Smooth muscle cell (in vitro differentiated cells): ENCODE data around the gene SLC6A11. TPM values are rescaled to one million over a fixed set of nuclear protein-coding genes. Genes with fewer than 3 reads are reported as not detected.

Experiments used
- DNase-seq: peaks from one replicate; lab custom pipeline; 2025; ENCODE audit not compliant: unreplicated experiment; lab: John Stamatoyannopoulos, UW
- H2AFZ ChIP-seq: fragments of 200-600 bp; sonication (generic); 2 replicates; pipeline ENCODE4 v1.6.0; 2016; ENCODE audit warnings: antibody characterized with exemption, low read depth, mild to moderate bottlenecking
- H3F3A ChIP-seq: fragments of 200-600 bp; sonication (generic); 2 replicates; pipeline ENCODE4 v1.6.0; 2017; ENCODE audit warnings: antibody characterized with exemption, low read depth
- H3K27ac ChIP-seq: fragments of 200-600 bp; sonication (generic); 2 replicates; pipeline ENCODE4 v1.5.1; 2016; ENCODE audit warnings: low read depth, mild to moderate bottlenecking
- H3K27me3 ChIP-seq: fragments of 200-600 bp; sonication (generic); 2 replicates; pipeline ENCODE4 v1.6.1; 2016; ENCODE audit warnings: low read depth, mild to moderate bottlenecking
- H3K36me3 ChIP-seq: fragments of 200-600 bp; sonication (generic); 2 replicates; pipeline ENCODE4 v1.5.1; 2016; ENCODE audit warnings: low read depth
- H3K4me1 ChIP-seq: fragments of 200-600 bp; sonication (generic); 2 replicates; pipeline ENCODE4 v1.5.1; 2016; ENCODE audit warnings: low read depth
- H3K4me2 ChIP-seq: fragments of 200-600 bp; sonication (generic); 2 replicates; pipeline ENCODE4 v1.6.0; 2016; ENCODE audit warnings: mild to moderate bottlenecking
- H3K4me3 ChIP-seq: fragments of 200-600 bp; sonication (generic); 2 replicates; pipeline ENCODE4 v1.5.1; 2016; ENCODE audit warnings: mild to moderate bottlenecking
- H3K79me2 ChIP-seq: fragments of 200-600 bp; sonication (generic); 2 replicates; pipeline ENCODE4 v1.6.0; 2016; ENCODE audit warnings: low read depth, mild to moderate bottlenecking
- H3K9ac ChIP-seq: fragments of 200-600 bp; sonication (generic); 2 replicates; pipeline ENCODE4 v1.6.0; 2016; ENCODE audit warnings: low read depth
- H3K9me3 ChIP-seq: fragments of 200-600 bp; sonication (generic); replicated peaks from 2 replicates; pipeline ENCODE4 v1.5.1; 2016; ENCODE audit warnings: low read depth
- H4K20me1 ChIP-seq: fragments of 200-600 bp; sonication (generic); 2 replicates; pipeline ENCODE4 v1.6.0; 2016; ENCODE audit warnings: low read depth
- CTCF ChIP-seq: fragments of 200-600 bp; sonication (generic); IDR thresholded peaks from 2 replicates; pipeline ENCODE4 v1.5.1; 2017; ENCODE audit warnings: borderline replicate concordance, mild to moderate bottlenecking, antibody characterized with exemption; ENCODE audit not compliant: insufficient read depth, poor library complexity, severe bottlenecking
- WGBS: methylation state at CpG from one replicate; pipeline ENCODE4 v1.1.7; 2016; ENCODE audit warnings: low lambda C conversion rate; 5-methylcytosine and 5-hydroxymethylcytosine counted together
- polyA plus RNA-seq: library from polyadenylated mRNA; unstranded; fragments of >200 nt; fragmentation: Nextera tagmentation; extraction: Ambion mirVana; gene quantifications from 2 replicates; pipeline ENCODE4 v1.2.1, GENCODE V29; 2016
- total RNA-seq: library from RNA; depleted of rRNA; stranded (reverse); fragments of >200 nt; gene quantifications from 2 replicates; pipeline ENCODE4 v1.2.3, GENCODE V29; 2014

The SLC6A11 gene
- total and polyA plus RNA-seq, 2 experiments from 2014 or later = not detected

- no peaks in the 10 kb centered on the region for H3K79me2 ChIP-seq
- H3K4me2 ChIP-seq = no peak overlapping the region
- H3K27ac ChIP-seq = no peak overlapping the region
- no peak for TF ChIP-seq CTCF
- WGBS = 81% methylated on average over 5 of the region's 5 CpGs
- no peak for DNase-seq
- peaks cover 9% of the 10 kb centered on the region for H3K27me3 ChIP-seq
- no peak overlapping the region for H3K4me3 ChIP-seq
- no peaks in the 10 kb centered on the region for H4K20me1 ChIP-seq
- H3F3A ChIP-seq = no peaks in the 10 kb centered on the region
- H3K4me1 ChIP-seq = no peaks in the 10 kb centered on the region
- H3K36me3 ChIP-seq = no peaks in the 10 kb centered on the region
- H2AFZ ChIP-seq = no peak overlapping the region
- H3K9me3 ChIP-seq = no peaks in the 10 kb centered on the region
- H3K9ac ChIP-seq = no peak overlapping the region
These were observed 76.6 kb downstream of the SLC6A11 start for GRCh38 chr3:10892622-10893021.

- Histone ChIP-seq H3K4me1 (no peaks in the 10 kb centered on the region), H3K27ac (no peak overlapping the region), H3K9ac (no peak overlapping the region), H3K27me3 (no peaks in the 10 kb centered on the region), H4K20me1 (no peaks in the 10 kb centered on the region), H3F3A (no peaks in the 10 kb centered on the region), H3K4me2 (no peak overlapping the region), H3K4me3 (no peak overlapping the region), H3K79me2 (no peaks in the 10 kb centered on the region), H3K36me3 (no peaks in the 10 kb centered on the region), H3K9me3 (no peaks in the 10 kb centered on the region), H2AFZ (no peak overlapping the region)
- DNase-seq = no peak
- TF ChIP-seq CTCF = no peak
- WGBS = 84% methylated on average over 13 of the region's 13 CpGs
These were observed 85.4 kb downstream of the SLC6A11 start for GRCh38 chr3:10901296-10901945.

- no peaks in the 10 kb centered on the region for H3K36me3 ChIP-seq
- H3K27ac ChIP-seq = no peak overlapping the region
- no peak for DNase-seq
- H3K79me2 ChIP-seq = no peaks in the 10 kb centered on the region
- no peaks in the 10 kb centered on the region for H3K27me3 ChIP-seq
- no peaks in the 10 kb centered on the region for H4K20me1 ChIP-seq
- no peak overlapping the region for H3K4me2 ChIP-seq
- H3K9ac ChIP-seq = no peak overlapping the region
- H3K4me1 ChIP-seq = no peaks in the 10 kb centered on the region
- WGBS = 85% methylated on average over 1 of the region's 1 CpG
- H3K4me3 ChIP-seq = no peak overlapping the region
- no peaks in the 10 kb centered on the region for H3K9me3 ChIP-seq
- no peaks in the 10 kb centered on the region for H3F3A ChIP-seq
- no peak for TF ChIP-seq CTCF
- H2AFZ ChIP-seq = no peak overlapping the region
These were observed 91.2 kb downstream of the SLC6A11 start for GRCh38 chr3:10907262-10907661.

- DNase-seq = no peak
- no peak for TF ChIP-seq CTCF
- Histone ChIP-seq H3K79me2 (no peaks in the 10 kb centered on the region), H3K4me1 (no peaks in the 10 kb centered on the region), H3K36me3 (no peaks in the 10 kb centered on the region), H3K9me3 (no peaks in the 10 kb centered on the region), H3K27me3 (no peaks in the 10 kb centered on the region), H3K27ac (no peak overlapping the region), H4K20me1 (no peaks in the 10 kb centered on the region), H2AFZ (no peak overlapping the region), H3K9ac (no peak overlapping the region), H3F3A (no peaks in the 10 kb centered on the region), H3K4me2 (no peak overlapping the region), H3K4me3 (no peak overlapping the region)
- WGBS = 87% methylated on average over 3 of the region's 3 CpGs
These were observed 94.3 kb downstream of the SLC6A11 start for GRCh38 chr3:10910367-10910766.
